Activated CD8-positive, alpha-beta memory T cell treated with anti-CD3 and anti-CD28 coated beads, Interleukin-2, amount 50 U/mL, for 1 hour (primary cell): ENCODE results near the gene LIN7B.

Source experiments
- DNase-seq: peaks from one replicate; pipeline ENCODE4 v3.0.0-alpha.2; 2020; ENCODE audit errors: extremely low read depth

LIN7B gene

GRCh38 chr19:49094505-49095482 lies 19.4 kb upstream of the LIN7B start:
- DNase-seq = no peak

DNA sequence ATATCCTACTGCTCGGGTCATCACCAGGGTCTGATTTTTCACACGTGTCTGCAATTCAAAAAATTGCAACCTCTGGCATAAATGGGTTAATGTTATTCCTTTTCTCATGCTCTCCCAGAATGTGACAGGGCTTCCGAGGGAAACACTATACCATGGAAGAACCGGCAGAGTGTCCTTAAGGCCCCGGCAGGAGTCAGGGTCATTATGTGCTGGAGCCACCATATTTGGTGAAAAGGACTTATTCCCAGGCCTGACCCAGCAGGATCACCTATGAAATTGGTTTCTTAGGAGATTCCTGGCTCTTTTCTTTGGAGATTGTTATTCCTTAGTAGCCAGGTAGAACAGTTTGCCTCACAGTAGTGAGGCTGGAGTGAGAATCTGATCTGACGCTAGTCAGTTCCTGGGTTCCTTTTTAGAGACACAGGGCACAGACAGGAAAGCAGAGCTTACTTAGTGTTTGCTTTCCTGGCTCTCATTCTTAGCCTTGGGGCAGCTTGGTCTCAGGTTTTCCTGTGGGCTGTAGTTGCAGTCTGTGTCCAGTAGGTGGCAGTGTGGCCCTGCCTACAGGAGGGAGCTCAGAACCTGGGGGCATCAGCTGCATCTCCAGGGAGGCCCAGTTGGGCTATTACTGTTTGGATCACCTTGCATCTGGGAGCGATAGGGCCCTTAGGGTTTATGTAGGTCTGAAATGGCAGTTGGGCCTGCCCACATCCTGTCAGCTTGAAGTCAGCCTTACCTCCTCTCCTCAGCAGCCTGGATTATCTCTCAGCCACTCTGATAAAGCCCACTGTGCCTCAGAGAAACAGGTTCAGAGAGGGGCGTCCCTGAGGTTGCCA lies 16.5 kb upstream of the LIN7B start:
- no peak for DNase-seq

- DNase-seq = no peak
Measured at GRCh38 chr19:49098795-49099194, 15.4 kb upstream of the LIN7B start.

DNA sequence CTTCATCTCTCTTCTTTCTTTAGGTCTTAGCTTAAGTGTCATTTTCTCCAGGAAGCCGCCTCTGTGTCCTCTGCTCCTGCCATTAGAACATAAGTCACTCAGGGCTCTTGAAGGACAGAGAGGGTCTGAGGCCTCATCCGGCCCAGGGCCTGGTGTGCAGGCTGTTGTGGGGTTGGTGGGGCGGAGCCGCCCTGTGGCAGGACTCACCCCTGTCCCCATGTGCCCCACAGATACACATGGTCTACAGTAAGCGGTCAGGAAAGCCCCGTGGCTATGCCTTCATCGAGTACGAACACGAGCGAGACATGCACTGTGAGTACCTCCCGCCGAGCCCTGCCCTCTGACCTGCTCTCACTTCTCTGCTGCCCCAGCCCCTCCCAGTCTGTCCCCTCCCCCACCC lies 13.0 kb upstream of the LIN7B start:
- no peak for DNase-seq

DNA sequence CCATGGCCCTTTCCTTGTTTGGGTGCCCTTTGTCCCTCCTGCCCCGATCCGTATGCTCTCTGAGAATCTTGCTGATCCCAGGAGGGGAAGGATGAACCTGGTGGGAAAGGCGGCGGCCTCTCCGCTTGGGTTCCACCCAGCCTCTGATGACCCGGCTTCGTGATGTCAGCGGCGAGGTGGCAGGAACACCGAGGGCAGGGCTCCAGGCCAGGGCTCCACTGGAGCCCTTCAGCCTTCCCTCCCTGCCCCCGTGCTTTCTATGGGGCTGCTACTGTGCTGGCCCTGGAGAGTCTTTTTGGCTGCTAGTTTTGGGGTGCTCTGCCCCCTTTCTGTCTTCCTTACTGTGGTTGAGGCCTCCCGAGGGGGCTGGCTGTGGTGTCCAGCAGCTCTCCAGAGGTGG lies 11.9 kb upstream of the LIN7B start:
- DNase-seq = no peak

DNA sequence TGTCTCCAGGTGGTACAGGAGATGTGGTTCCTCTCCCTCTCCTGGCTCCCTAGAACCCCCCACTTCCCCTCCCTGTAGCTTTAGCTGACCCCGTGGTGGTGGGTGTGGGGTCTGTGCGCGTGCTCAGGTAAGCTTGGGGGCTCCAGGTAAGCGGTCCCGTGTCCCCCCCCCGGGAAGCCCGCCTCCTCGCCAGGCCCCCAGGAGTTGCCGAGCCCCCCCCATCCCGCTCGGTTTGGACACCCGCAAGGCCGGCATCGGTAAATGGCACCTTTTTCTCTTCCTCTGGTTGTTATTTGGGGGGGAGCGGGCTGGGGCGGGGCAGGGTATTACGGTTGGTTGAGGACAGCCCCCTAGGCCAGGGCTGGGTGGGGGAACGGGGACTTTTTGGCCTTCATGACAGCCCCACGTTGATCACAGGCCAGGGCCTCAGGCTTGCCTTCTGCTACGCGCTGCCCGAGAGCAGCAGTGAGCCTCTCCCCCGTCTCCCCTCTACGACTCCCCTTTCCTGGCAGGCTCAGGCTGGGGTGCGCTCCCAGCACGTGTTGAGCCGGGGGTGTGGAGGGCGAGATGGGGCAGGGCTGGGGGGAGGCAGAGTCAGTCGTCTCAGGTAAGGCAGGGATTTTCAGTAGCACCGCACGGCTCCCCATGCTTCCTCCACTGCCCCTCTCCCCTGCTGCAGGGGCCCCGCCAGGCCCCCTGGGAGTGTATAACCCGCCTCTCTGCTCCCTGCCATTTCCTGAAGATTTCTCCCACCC lies 10.7 kb upstream of the LIN7B start:
- DNase-seq = no peak

GRCh38 chr19:49104229-49104864 lies 9.8 kb upstream of the LIN7B start:
- no peak for DNase-seq

- DNase-seq = no peak
Measured at GRCh38 chr19:49106648-49107135, 7.5 kb upstream of the LIN7B start.

DNA sequence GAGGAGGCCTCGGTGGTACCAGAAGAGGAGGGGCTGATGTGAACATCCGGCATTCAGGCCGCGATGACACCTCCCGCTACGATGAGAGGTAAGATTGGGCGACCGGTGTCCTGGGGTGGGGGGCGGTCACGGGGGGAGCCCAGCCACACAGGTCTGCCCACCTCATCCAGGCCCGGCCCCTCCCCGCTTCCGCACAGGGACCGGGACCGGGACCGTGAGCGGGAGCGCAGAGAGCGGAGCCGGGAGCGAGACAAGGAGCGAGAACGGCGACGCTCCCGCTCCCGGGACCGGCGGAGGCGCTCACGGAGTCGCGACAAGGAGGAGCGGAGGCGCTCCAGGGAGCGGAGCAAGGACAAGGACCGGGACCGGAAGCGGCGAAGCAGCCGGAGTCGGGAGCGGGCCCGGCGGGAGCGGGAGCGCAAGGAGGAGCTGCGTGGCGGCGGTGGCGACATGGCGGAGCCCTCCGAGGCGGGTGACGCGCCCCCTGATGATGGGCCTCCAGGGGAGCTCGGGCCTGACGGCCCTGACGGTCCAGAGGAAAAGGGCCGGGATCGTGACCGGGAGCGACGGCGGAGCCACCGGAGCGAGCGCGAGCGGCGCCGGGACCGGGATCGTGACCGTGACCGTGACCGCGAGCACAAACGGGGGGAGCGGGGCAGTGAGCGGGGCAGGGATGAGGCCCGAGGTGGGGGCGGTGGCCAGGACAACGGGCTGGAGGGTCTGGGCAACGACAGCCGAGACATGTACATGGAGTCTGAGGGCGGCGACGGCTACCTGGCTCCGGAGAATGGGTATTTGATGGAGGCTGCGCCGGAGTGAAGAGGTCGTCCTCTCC lies 6.3 kb upstream of the LIN7B start:
- no peak for DNase-seq

GRCh38 chr19:49109051-49109450 lies 5.1 kb upstream of the LIN7B start:
- DNase-seq = no peak

GRCh38 chr19:49109569-49110233 lies 4.5 kb upstream of the LIN7B start:
- no peak for DNase-seq

DNA sequence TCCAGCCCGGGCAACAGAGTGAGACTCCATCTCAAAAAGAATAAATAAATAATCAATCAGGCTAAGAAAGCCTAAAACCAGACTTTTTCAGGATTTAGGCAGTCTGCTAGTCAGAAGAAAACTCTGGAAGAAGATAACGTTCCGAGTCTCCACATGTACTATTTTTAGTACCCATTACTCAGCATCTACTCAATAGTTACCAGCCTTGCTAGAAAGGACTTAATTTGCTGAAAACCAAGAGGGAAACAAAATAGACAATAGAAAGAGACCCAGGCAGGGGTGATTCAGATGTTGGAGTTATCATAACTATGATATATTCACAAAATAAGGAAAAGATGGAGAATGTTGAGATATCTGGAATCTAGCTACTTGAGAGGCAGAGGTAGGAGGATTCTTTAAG lies 3.6 kb upstream of the LIN7B start:
- DNase-seq = no peak

- no peak for DNase-seq
Measured at GRCh38 chr19:49111218-49111998, 2.8 kb upstream of the LIN7B start.

- DNase-seq = no peak
Measured at GRCh38 chr19:49114630-49115363, 627 bp downstream of the LIN7B start.

GRCh38 chr19:49116544-49116943 lies 2.4 kb downstream of the LIN7B start:
- DNase-seq = no peak

DNA sequence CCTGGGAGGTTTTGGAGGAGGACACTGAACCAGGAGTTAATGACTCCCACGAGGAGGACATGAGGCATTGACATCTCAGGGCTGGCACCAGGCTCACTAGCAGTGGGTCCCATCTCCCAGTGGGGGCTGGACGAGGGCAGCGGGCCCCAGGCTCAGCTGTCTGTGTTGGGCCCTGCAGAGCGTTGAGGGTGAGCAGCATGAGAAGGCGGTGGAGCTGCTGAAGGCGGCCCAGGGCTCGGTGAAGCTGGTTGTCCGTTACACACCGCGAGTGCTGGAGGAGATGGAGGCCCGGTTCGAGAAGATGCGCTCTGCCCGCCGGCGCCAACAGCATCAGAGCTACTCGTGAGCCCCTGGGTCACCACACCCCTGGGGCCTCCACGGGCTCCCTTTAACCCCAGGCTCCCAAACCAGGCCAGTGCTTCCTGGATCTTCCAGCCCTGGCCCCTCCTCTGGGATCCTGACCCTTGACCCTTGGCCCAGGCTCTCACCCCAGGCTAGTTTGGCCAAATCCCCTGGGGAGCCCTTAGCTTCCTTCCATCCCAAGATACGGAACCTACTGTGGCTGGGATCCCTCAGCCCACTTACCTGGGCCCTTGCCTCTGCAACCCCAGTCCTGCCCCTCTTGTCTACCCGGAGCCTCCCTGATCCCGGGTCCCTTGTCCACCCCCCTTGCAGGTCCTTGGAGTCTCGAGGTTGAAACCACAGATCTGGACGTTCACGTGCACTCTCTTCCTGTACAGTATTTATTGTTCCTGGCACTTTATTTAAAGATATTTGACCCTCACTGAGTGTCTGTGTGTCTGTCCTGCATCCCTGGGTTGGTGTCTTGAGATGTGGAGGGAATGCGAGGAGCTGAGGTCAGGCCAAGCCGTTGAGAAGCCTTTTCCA lies 3.8 kb downstream of the LIN7B start:
- DNase-seq = no peak
